ENCODE data around the gene PLEKHB2. TPM values are rescaled to one million over a fixed set of nuclear protein-coding genes. Genes with fewer than 3 reads are reported as not detected.
"Not testable (repeated sequence)": the region's sequence is repeated elsewhere in the genome, so short reads cannot be mapped to it uniquely, and the experiment has no call there.

PLEKHB2 gene
- total and polyA plus RNA-seq, 4 donors = 23.4 to 93.6 (median 75.4) TPM

DNA sequence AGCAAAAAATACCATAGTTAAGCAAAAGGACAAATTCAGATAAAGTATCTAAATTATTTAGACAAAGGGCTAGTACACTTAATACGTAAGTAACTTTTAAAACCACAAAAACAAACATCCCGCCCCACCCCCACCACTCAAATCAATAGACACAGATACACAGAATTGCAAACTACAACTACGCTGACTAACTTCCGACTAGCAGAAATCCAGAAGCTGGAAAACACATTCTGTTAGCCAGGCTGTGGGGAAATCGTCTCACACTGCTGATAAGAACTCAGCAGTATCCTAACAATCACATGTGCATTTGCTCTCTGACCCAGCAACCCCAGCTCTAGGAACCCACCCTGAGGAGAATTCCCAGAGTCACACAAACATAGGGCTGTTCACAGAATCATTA lies 28.4 kb upstream of the PLEKHB2 start:
- TF ChIP-seq CTCF (IDR thresholded peaks at IDR 0.05; ENCODE audit: control extremely low read depth, extremely low read depth) = no peak
- DNase-seq = no peak
- ATAC-seq (ENCODE audit: insufficient read depth, low FRiP score) = no peak
- Histone ChIP-seq H3K27ac (ENCODE audit: low read depth in 1 of 2, low read length in 1 of 2) (no peak overlapping the region), H3K27me3 (ENCODE audit: control insufficient read depth in 3 of 3, insufficient read depth in 3 of 3, low read length in 2 of 3) (no peaks in the 10 kb centered on the region), H3K9me3 (ENCODE audit: control insufficient read depth in 4 of 4, insufficient read depth in 3 of 4, low read length in 3 of 4) (no peaks in the 10 kb centered on the region), H3K36me3 (ENCODE audit: control insufficient read depth in 4 of 4, insufficient read depth in 4 of 4, low read length in 4 of 4) (peaks cover 10 to 43% (median 28%) of the 10 kb centered on the region in 4 donors), H3K9ac (ENCODE audit: insufficient read depth in 1 of 2, low read length in 2 of 2) (no peak overlapping the region), H3K4me3 (no peak overlapping the region), H3K4me1 (ENCODE audit: control insufficient read depth in 5 of 5, insufficient read depth in 5 of 5, low read length in 5 of 5) (peaks cover 0 to 7% (median 0%) of the 10 kb centered on the region in 5 donors)
- WGBS, 2 donors = 85 to 89% methylated on average over 5 of the region's 5 CpGs

- no peak overlapping the region for H3K27ac ChIP-seq (ENCODE audit: low read depth in 1 of 2, low read length in 1 of 2)
- TF ChIP-seq CTCF (IDR thresholded peaks at IDR 0.05; ENCODE audit: control extremely low read depth, extremely low read depth) = no peak
- no peaks in the 10 kb centered on the region for H3K9me3 ChIP-seq (ENCODE audit: control insufficient read depth in 4 of 4, insufficient read depth in 3 of 4, low read length in 3 of 4)
- H3K27me3 ChIP-seq (ENCODE audit: control insufficient read depth in 3 of 3, insufficient read depth in 3 of 3, low read length in 2 of 3) = no peaks in the 10 kb centered on the region
- no peak overlapping the region for H3K9ac ChIP-seq (ENCODE audit: insufficient read depth in 1 of 2, low read length in 2 of 2)
- peaks cover 0 to 7% (median 0%) of the 10 kb centered on the region in 5 donors for H3K4me1 ChIP-seq (ENCODE audit: control insufficient read depth in 5 of 5, insufficient read depth in 5 of 5, low read length in 5 of 5)
- no peak overlapping the region for H3K4me3 ChIP-seq
- ATAC-seq (ENCODE audit: insufficient read depth, low FRiP score) = no peak
- 92 to 93% methylated on average over 11 of the region's 11 CpGs for WGBS, 2 donors
- H3K36me3 ChIP-seq (ENCODE audit: control insufficient read depth in 4 of 4, insufficient read depth in 4 of 4, low read length in 4 of 4) = peaks cover 13 to 44% (median 26%) of the 10 kb centered on the region in 4 donors
- no peak for DNase-seq
Observed at GRCh38 chr2:131077182-131077846, 27.8 kb upstream of the PLEKHB2 start.

GRCh38 chr2:131077966-131078365 lies 27.2 kb upstream of the PLEKHB2 start:
- Histone ChIP-seq H3K27me3 (ENCODE audit: control insufficient read depth in 3 of 3, insufficient read depth in 3 of 3, low read length in 2 of 3) (no peaks in the 10 kb centered on the region), H3K9me3 (ENCODE audit: control insufficient read depth in 4 of 4, insufficient read depth in 3 of 4, low read length in 3 of 4) (no peaks in the 10 kb centered on the region), H3K9ac (ENCODE audit: insufficient read depth in 1 of 2, low read length in 2 of 2) (no peak overlapping the region), H3K27ac (ENCODE audit: low read depth in 1 of 2, low read length in 1 of 2) (no peak overlapping the region), H3K4me1 (ENCODE audit: control insufficient read depth in 5 of 5, insufficient read depth in 5 of 5, low read length in 5 of 5) (peaks cover 0 to 7% (median 0%) of the 10 kb centered on the region in 5 donors), H3K4me3 (no peak overlapping the region), H3K36me3 (ENCODE audit: control insufficient read depth in 4 of 4, insufficient read depth in 4 of 4, low read length in 4 of 4) (peaks cover 14 to 44% (median 26%) of the 10 kb centered on the region in 4 donors)
- no peak for ATAC-seq (ENCODE audit: insufficient read depth, low FRiP score)
- TF ChIP-seq CTCF (IDR thresholded peaks at IDR 0.05; ENCODE audit: control extremely low read depth, extremely low read depth) = no peak
- no peak for DNase-seq
- 93% methylated on average over 3 of the region's 3 CpGs for WGBS, 2 donors

DNA sequence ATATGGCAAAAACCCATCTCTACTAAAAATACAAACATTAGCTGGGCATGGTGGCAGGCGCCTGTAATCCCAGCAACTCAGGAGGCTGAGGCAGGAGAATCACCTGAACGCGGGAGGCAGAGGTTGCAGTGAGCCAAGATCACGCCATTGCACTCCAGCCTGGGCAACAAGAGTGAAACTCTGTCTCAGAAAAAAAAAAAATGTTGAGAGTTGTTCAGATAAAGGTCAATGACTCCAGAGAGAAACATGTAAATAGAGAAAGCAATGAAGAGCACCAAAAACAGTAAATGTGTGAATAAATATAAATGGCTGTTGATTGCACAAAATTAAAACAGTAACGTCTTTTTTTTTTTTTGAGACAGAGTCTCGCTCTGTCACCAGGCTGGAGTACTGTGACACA lies 25.2 kb upstream of the PLEKHB2 start:
- not testable (repeated sequence) for H3K9me3 ChIP-seq (ENCODE audit: control insufficient read depth in 4 of 4, insufficient read depth in 3 of 4, low read length in 3 of 4); H3K27ac ChIP-seq (ENCODE audit: low read depth in 1 of 2, low read length in 1 of 2); H3K4me3 ChIP-seq; H3K4me1 ChIP-seq (ENCODE audit: control insufficient read depth in 5 of 5, insufficient read depth in 5 of 5, low read length in 5 of 5); H3K27me3 ChIP-seq (ENCODE audit: control insufficient read depth in 3 of 3, insufficient read depth in 3 of 3, low read length in 2 of 3); H3K9ac ChIP-seq (ENCODE audit: insufficient read depth in 1 of 2, low read length in 2 of 2); DNase-seq; ATAC-seq (ENCODE audit: insufficient read depth, low FRiP score)
- 86% methylated on average over 6 of the region's 6 CpGs for WGBS, 2 donors
- peaks cover 14 to 39% (median 26%) of the 10 kb centered on the region in 4 donors for H3K36me3 ChIP-seq (ENCODE audit: control insufficient read depth in 4 of 4, insufficient read depth in 4 of 4, low read length in 4 of 4)

All from lung (tissue), 12 donors.